GM18909 (cell line): ENCODE measurements around the gene NOC3L.

Source experiments
- ATAC-seq: cut with Tn5 transposase; IDR thresholded peaks from one replicate; pipeline ENCODE4 v1.9.1; 2021; ENCODE audit warnings: mild to moderate bottlenecking; ENCODE audit not compliant: unreplicated experiment, poor library complexity

Gene NOC3L

GRCh38 chr10:94308866-94309265 is 53.9 kb downstream of the NOC3L start:
- ATAC-seq = no peak

DNA sequence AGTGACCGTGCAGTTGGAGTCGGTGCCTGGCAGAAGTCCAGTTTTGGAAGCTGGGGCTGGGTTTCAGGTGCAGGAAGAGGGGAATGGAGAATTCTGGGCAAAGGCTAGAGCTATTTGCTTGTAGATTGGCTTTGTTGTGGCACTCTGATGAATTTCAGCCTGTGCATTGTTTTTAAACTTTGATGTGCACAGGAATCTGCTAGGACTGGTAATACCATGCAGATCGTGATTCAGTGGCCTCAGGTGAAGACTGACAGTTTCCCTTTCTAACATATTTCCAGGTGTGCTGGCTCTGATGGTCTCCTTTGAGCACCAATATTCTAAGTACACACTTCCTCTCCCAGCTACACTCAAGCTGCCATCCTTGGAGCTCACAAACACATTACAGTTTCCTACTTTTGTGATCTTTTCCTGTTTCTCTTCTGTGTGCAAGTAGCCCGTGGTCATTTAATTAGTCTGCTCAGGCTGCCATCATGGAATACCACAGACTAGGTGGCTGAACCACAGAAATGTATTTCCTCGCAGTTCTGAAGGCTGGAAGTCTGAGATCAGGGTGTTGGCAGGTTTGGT is 55.6 kb downstream of the NOC3L start:
- ATAC-seq = no peak

DNA sequence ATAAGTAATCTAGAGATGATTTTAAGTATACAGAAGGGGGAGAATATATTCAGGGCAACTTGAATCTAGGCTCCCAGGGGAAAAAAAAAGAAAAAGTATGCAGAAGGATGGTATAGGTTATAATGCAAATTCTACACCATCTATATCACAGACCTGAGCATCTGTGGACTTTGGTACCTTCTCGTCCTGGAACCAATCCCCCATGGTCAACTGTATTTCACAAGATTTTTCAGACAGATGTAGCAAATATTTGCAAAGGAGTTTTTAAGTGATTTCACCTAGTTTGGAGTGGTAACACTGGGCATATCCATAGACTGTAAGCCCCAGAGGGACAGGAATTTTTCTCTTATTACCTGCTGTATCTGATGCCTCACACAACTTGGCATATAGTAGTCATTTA is 58.8 kb downstream of the NOC3L start:
- ATAC-seq = no peak

- no peak for ATAC-seq
These were observed 62.7 kb downstream of the NOC3L start for GRCh38 chr10:94300042-94300441.

DNA sequence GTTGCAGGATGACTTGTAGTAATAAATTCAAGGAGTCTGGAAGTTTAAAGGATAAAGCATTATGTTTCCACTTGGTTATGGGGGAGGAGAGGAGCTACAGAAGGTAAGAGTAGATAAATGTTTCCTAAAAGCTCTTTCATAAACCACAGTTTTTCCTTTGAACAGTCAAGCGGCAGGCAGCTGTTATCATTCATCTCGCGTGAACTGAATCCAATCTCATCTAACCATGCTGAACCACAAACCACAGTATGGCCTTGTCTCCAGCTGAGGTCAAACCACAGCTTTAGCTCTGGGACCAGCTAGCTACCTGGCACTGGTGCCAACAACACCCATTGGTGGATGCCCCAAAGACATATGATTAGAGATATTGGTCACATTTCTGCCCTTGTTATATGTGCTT is 63.3 kb downstream of the NOC3L start:
- ATAC-seq = no peak

GRCh38 chr10:94294168-94294567 is 68.6 kb downstream of the NOC3L start:
- no peak for ATAC-seq

DNA sequence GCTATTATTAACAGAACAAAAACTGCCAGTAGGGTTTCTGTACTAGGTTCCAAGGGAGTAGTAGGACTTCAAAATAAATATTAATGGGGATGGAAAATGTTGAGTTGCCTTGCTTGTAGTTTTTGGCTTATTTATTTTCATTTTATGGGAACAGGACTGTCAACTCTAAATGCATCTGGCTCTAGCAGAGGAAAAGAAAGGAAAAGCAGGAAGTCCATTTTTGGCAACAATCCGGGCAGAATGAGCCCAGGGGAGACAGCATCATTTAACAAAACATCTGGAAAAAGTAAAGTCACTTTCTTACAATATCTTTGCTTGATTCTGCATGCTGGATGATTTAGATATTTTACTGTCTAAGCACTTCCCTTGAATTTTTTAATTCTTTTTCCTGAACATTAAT is 69.4 kb downstream of the NOC3L start:
- ATAC-seq = no peak

DNA sequence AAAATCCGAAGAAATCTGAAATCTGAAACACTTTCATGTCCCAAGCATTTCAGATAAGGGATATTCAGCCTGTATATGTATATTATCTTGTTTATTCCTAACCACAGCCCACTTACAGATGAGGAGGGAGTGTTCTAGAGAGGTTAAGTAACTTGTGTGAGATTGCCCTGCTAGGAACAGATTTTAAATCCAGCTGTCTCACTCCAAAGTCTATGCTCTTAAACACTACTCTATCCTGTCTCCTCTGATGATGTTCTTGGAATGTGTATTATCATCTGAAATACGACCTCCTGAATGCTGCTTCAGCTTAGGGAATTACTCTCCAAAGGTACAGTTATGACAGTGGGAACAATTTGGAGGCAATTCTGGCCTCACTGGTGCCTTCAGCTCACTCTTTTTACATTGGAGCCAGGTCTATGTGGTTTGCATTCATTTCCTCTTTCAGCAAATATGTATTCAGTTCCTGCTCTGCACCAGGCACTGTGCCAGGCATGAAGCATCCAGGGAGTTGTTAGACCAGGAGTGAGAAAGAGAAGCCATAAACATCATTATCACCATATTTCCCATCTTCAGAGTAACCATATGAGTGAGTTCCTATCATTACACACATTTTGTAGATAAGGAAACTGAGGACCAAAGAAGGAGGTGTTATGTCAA is 70.2 kb downstream of the NOC3L start:
- ATAC-seq = no peak

GRCh38 chr10:94288361-94289101 is 74.2 kb downstream of the NOC3L start:
- ATAC-seq = no peak

DNA sequence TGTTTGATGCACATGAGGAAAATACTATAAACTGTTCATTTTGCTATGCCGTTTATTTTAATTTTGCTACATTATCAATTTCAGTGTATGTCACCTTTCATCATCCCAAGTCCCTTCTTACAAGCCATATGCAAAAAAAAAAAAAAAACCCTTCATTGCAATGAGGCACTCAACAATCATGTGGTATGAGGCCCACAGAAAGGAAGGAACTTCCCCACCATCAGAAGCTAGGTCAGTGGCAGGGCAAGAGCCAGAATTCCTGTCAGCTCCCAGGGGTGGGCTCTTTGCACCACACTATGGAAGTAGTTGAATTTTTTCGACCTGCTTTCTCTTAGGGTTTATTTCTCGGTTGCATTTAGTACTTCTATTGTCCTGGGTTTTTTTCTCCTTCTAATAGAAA is 75.4 kb downstream of the NOC3L start:
- no peak for ATAC-seq

DNA sequence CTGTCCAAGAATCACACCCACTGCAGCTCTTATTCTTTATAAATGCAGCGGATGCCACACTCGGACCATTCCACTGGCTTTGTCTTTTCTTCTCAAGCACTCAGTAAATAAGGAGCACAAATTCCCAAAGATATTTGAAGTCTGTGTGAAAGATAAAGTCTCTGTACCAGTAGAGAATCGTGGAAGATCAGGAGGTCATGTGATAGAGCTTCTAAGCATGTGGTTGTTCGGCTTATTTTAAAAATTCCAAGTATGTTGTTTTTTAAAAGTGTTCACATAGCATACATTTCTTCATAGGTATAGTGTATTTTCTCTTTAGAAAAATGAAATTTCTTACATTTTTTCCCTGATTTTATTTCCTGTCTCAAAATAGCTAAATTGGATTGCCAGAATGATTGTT is 75.8 kb downstream of the NOC3L start:
- no peak for ATAC-seq

DNA sequence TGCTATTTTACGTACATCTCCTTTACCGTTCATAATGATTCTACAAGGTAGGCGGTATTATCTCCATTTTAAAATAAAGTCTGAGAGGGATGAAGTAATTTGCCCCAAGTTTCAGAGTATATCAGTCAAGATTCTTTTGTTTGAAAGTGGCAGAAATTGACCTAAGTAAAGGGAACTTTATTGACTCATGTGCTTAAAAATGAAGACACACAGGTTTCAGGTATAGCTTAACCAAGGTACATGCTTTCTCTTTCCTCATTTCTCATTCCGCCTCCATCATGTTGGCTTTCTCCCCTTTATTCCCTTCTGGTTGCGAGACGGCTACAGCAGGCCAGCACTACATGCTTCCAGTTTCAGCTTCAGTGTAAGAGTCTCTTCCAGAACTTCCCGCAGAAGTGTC is 77.5 kb downstream of the NOC3L start:
- no peak for ATAC-seq
